Fibroblast of lung (primary cell): ENCODE measurements around the gene SAMSN1. TPM values are rescaled to one million over a fixed set of nuclear protein-coding genes. Genes with fewer than 3 reads are reported as not detected.

Source experiments
- DNase-seq, 2 donors: peaks; one replicate each; pipeline versions ENCODE4 v3.0.0 to v3.0.0-alpha.2; 2010; ENCODE audit warnings: low read depth in 2 of 2
- H2AFZ ChIP-seq: 2 replicates; pipeline ENCODE4 v1.5.1; 2012; ENCODE audit warnings: low read length, control low read depth, inconsistent platforms
- H3K27ac ChIP-seq: 2 replicates; pipeline ENCODE4 v1.5.1; 2011; ENCODE audit warnings: low read length, control low read depth; ENCODE audit not compliant: insufficient read depth
- H3K27me3 ChIP-seq: 2 replicates; pipeline ENCODE4 v1.5.1; 2011; ENCODE audit warnings: mild to moderate bottlenecking, low read length; ENCODE audit not compliant: control insufficient read depth, insufficient read depth
- H3K36me3 ChIP-seq: 2 replicates; pipeline ENCODE4 v1.5.1; 2011; ENCODE audit warnings: low read length; ENCODE audit not compliant: control insufficient read depth, insufficient read depth
- H3K4me1 ChIP-seq: 2 replicates; pipeline ENCODE4 v1.5.1; 2011; ENCODE audit warnings: low read length; ENCODE audit not compliant: control insufficient read depth, insufficient read depth; ENCODE audit errors: extremely low read depth
- H3K4me2 ChIP-seq: 2 replicates; pipeline ENCODE4 v1.5.1; 2011; ENCODE audit warnings: low read length, control low read depth; ENCODE audit not compliant: insufficient read depth; ENCODE audit errors: extremely low read depth
- H3K4me3 ChIP-seq, 4 experiments: fragments of 200-600 bp in 1 of 4; sonication (generic) in 1 of 4; replicated peaks in 1 of 4; 2 replicates each; pipeline ENCODE4 v1.5.1; 2011 to 2016; ENCODE audit warnings: low read length in 4 of 4, low read depth in 3 of 4, mild to moderate bottlenecking in 3 of 4, control low read depth in 2 of 4, inconsistent platforms in 1 of 4, mixed read lengths in 1 of 4; ENCODE audit not compliant: insufficient read depth in 1 of 4; ENCODE audit errors: control extremely low read depth in 1 of 4
- H3K79me2 ChIP-seq: 2 replicates; pipeline ENCODE4 v1.5.1; 2012; ENCODE audit warnings: mild to moderate bottlenecking, low read length, inconsistent platforms; ENCODE audit not compliant: control insufficient read depth, insufficient read depth
- H3K9ac ChIP-seq: 2 replicates; pipeline ENCODE4 v1.5.1; 2011; ENCODE audit warnings: mild to moderate bottlenecking, low read length, control low read depth; ENCODE audit not compliant: insufficient read depth
- H3K9me3 ChIP-seq: 2 replicates; pipeline ENCODE4 v1.5.1; 2012; ENCODE audit warnings: low read depth, low read length; ENCODE audit not compliant: control insufficient read depth, insufficient read depth
- H4K20me1 ChIP-seq: 2 replicates; pipeline ENCODE4 v1.5.1; 2011; ENCODE audit warnings: low read length; ENCODE audit not compliant: control insufficient read depth, insufficient read depth; ENCODE audit errors: extremely low read depth
- CTCF ChIP-seq, 2 donors: IDR thresholded peaks in 1 of 2; conservative IDR thresholded peaks in 1 of 2; 1 replicate in 1 of 2; 2 replicates in 1 of 2; pipeline ENCODE4 v1.5.1; 2011 to 2012; ENCODE audit warnings: low read length in 2 of 2, control low read depth in 1 of 2, inconsistent platforms in 1 of 2, low read depth in 1 of 2, mild to moderate bottlenecking in 1 of 2
- EZH2 ChIP-seq: IDR thresholded peaks from 2 replicates; pipeline ENCODE4 v1.5.1; 2012; ENCODE audit warnings: low read length, control low read depth, mild to moderate bottlenecking; ENCODE audit errors: missing control alignments
- polyA plus RNA-seq, 2 donors: library from polyadenylated mRNA; depleted of rRNA in 1 of 2; stranded (reverse) in 1 of 2; unstranded in 1 of 2; fragments of >200 nt; gene quantifications; 2 replicates each; pipeline ENCODE4 v1.2.1, GENCODE V29; 2011 to 2012; ENCODE audit warnings: missing spikeins in 1 of 2
- total RNA-seq: library from RNA; depleted of rRNA; stranded (reverse); fragments of >200 nt; gene quantifications from 2 replicates; pipeline ENCODE4 v1.2.1, GENCODE V29; 2014

Gene SAMSN1
- total and polyA plus RNA-seq, 2 donors (not counting 1 experiment from before 2014, with no cell fraction given) = not detected

DNA sequence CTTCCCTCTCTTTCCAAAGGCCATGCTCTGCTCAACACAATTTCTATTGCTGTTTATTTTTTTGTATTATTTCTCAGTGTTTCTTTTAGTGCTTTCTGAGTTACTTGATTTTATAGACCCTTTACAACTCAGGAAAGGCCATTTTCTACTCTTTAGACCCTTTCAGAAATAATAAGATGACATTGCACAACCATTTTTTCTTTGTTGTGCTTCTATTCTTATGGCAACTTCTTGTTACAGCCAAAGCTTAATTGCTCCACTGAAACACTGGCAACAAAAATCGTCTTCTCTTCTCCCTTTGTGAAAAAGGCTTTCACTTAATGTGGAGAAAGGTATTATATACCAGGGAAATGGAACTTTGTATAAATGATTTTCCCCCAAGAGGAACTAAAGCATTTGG lies 39.0 kb upstream of the SAMSN1 start:
- no peak overlapping the region for H3K4me2 ChIP-seq
- TF ChIP-seq EZH2 (no peak), CTCF (conservative IDR thresholded peaks at IDR 0.05 in 1 of 2, IDR thresholded peaks at IDR 0.05 in 1 of 2; ENCODE audit: low read depth in 1 of 2, low read length in 2 of 2) (no peak)
- no peaks in the 10 kb centered on the region for H3K9me3 ChIP-seq
- no peak overlapping the region for H3K4me3 ChIP-seq
- H3K4me1 ChIP-seq = no peaks in the 10 kb centered on the region
- no peak overlapping the region for H3K27ac ChIP-seq
- no peak for DNase-seq
- no peaks in the 10 kb centered on the region for H4K20me1 ChIP-seq
- no peak overlapping the region for H2AFZ ChIP-seq
- H3K27me3 ChIP-seq = no peaks in the 10 kb centered on the region
- no peaks in the 10 kb centered on the region for H3K79me2 ChIP-seq
- no peak overlapping the region for H3K9ac ChIP-seq
- no peaks in the 10 kb centered on the region for H3K36me3 ChIP-seq

GRCh38 chr21:14584357-14585095 lies 38.4 kb upstream of the SAMSN1 start:
- no peaks in the 10 kb centered on the region for H3K27me3 ChIP-seq
- H4K20me1 ChIP-seq = no peaks in the 10 kb centered on the region
- no peak for DNase-seq
- no peak overlapping the region for H3K9ac ChIP-seq
- H3K4me1 ChIP-seq = no peaks in the 10 kb centered on the region
- TF ChIP-seq CTCF (conservative IDR thresholded peaks at IDR 0.05 in 1 of 2, IDR thresholded peaks at IDR 0.05 in 1 of 2; ENCODE audit: low read depth in 1 of 2, low read length in 2 of 2) = no peak
- no peak for TF ChIP-seq EZH2
- no peak overlapping the region for H3K4me3 ChIP-seq
- no peaks in the 10 kb centered on the region for H3K79me2 ChIP-seq
- no peak overlapping the region for H3K27ac ChIP-seq
- no peaks in the 10 kb centered on the region for H3K36me3 ChIP-seq
- no peak overlapping the region for H3K4me2 ChIP-seq
- H3K9me3 ChIP-seq = no peaks in the 10 kb centered on the region
- H2AFZ ChIP-seq = no peak overlapping the region

GRCh38 chr21:14583629-14584255 lies 37.6 kb upstream of the SAMSN1 start:
- H3K36me3 ChIP-seq = no peaks in the 10 kb centered on the region
- H3K4me3 ChIP-seq = no peak overlapping the region
- no peak for TF ChIP-seq CTCF (conservative IDR thresholded peaks at IDR 0.05 in 1 of 2, IDR thresholded peaks at IDR 0.05 in 1 of 2; ENCODE audit: low read depth in 1 of 2, low read length in 2 of 2)
- no peak for TF ChIP-seq EZH2
- H3K27me3 ChIP-seq = no peaks in the 10 kb centered on the region
- DNase-seq = no peak
- H3K9ac ChIP-seq = no peak overlapping the region
- no peak overlapping the region for H3K4me2 ChIP-seq
- no peak overlapping the region for H2AFZ ChIP-seq
- H3K4me1 ChIP-seq = no peaks in the 10 kb centered on the region
- H4K20me1 ChIP-seq = no peaks in the 10 kb centered on the region
- H3K9me3 ChIP-seq = no peaks in the 10 kb centered on the region
- H3K79me2 ChIP-seq = no peaks in the 10 kb centered on the region
- no peak overlapping the region for H3K27ac ChIP-seq
